ENCODE measurements around the gene GPR35.

- TF ChIP-seq, protein P1, sequence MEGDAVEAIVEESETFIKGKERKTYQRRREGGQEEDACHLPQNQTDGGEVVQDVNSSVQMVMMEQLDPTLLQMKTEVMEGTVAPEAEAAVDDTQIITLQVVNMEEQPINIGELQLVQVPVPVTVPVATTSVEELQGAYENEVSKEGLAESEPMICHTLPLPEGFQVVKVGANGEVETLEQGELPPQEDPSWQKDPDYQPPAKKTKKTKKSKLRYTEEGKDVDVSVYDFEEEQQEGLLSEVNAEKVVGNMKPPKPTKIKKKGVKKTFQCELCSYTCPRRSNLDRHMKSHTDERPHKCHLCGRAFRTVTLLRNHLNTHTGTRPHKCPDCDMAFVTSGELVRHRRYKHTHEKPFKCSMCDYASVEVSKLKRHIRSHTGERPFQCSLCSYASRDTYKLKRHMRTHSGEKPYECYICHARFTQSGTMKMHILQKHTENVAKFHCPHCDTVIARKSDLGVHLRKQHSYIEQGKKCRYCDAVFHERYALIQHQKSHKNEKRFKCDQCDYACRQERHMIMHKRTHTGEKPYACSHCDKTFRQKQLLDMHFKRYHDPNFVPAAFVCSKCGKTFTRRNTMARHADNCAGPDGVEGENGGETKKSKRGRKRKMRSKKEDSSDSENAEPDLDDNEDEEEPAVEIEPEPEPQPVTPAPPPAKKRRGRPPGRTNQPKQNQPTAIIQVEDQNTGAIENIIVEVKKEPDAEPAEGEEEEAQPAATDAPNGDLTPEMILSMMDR (conservative IDR thresholded peaks at IDR 0.05; ENCODE audit: low read depth, low read length) = no peak
- no peak for TF ChIP-seq EZH2 (IDR thresholded peaks at IDR 0.05; ENCODE audit: borderline replicate concordance, low read depth, low read length, poor library complexity, severe bottlenecking)
These were observed 18.9 kb downstream of the GPR35 start for GRCh38 chr2:240644171-240644651.
